Epithelial cell of proximal tubule (primary cell): ENCODE results near the gene KCNMA1. TPM values are rescaled to one million over a fixed set of nuclear protein-coding genes. Genes with fewer than 3 reads are reported as not detected.

Experiments used
- DNase-seq: peaks from one replicate; pipeline ENCODE4 v3.0.0-alpha.2; 2011; ENCODE audit warnings: low read depth
- H3K4me3 ChIP-seq: 2 replicates; pipeline ENCODE4 v1.5.1; 2011; ENCODE audit warnings: low read depth, mild to moderate bottlenecking, low read length
- CTCF ChIP-seq: conservative IDR thresholded peaks from 2 replicates; pipeline ENCODE4 v1.5.1; 2012; ENCODE audit warnings: low read depth, mild to moderate bottlenecking, low read length
- total RNA-seq: library from RNA; depleted of rRNA; stranded (reverse); fragments of >200 nt; gene quantifications from 2 replicates; pipeline ENCODE4 v1.2.3, GENCODE V29; 2015

KCNMA1 gene
- total RNA-seq, 1 donor from 2014 or later, result 12.5 TPM

DNA sequence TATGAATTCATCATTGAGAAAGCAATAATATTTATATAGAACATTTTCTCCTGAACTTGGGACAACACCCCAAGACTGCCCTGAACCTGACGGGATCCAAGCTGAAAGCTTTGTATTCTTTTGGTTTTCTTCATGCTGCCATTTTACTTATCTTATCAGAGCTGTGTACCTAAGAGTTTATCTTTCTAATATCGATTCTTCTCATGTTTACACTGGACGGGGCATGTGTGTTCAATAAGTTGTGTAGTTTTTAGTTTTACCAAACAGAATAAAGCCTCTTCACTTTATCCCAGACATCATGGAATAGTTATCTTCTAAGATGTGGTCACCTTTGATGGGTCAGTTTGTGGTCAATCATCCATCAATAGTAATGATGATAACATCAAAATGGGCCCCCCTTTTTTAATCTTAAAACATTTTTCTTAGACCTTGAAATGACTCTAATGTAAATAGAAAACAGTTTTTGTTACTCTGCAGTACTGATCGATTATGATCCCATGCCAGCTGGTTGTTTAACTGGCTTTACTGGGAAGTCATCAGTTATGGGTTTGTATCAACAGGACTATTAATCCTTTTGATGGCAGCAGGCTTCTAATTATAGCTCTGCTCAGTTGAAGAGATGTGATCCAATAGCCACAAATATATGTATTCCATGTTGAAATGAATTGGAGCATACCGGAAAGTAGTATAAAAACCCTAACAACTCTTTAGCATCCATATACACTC lies 446.1 kb downstream of the KCNMA1 start:
- TF ChIP-seq CTCF, result no peak
- no peak for DNase-seq
- no peak overlapping the region for H3K4me3 ChIP-seq

DNA sequence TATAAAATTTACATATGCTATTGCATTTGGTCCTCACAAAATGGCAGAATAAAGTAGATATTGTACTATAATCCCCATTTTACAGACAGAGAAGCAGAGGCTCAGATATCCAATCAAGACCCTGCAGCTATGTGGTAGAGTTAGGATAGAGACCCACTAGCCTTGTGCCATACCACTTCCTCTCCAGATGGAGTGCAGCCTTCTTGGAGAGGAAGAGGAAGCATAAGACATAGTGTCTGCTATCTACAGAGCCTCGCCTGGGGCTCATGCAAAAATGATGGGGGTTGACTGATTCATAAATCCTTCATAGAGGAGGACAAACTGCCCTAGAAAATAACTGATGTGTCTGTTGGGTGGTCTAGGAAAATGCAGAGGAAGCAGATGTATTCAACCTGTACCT lies 447.3 kb downstream of the KCNMA1 start:
- no peak overlapping the region for H3K4me3 ChIP-seq
- no peak for DNase-seq
- no peak for TF ChIP-seq CTCF

- TF ChIP-seq CTCF, result no peak
- H3K4me3 ChIP-seq, result no peak overlapping the region
- no peak for DNase-seq
Observed at GRCh38 chr10:77189520-77189919, 448.1 kb downstream of the KCNMA1 start.

DNA sequence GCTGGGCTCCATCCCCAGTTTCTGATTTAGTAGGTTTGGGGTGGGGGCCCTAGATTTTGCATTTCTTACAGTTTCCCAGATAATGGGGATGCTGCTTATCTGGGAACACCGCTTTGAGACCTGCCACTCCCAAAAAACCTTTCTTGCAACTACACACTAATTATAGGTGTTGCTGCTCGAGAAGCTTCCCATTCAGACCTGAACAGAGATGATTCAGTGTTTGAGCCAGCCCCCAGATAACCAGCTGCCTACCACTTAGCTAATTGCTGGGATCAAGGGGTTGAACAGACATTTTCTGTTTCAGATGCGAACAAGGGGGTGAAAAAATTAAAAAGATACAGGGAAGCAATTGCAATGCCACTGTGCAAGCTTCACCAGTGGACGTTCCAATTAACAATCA lies 448.5 kb downstream of the KCNMA1 start:
- no peak for DNase-seq
- no peak for TF ChIP-seq CTCF
- no peak overlapping the region for H3K4me3 ChIP-seq

DNA sequence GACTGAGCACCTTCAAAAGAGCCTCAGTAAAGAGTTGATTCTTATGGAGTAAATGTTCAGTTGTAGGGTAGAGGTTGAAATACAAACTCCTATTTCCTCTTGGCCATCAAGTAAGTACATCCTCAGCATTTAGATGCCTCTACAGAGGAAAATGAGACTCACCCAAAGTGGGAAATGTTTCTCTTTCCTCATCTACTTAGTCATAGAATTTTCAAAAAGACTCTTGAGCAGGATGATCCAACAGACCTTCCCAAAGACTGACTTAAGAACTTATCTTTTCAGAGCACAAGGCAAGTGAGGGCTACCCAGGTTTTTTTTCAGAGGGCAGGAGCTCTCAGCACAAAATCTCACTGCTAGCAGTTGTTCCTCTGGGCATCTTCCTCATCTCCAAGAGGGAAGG lies 449.1 kb downstream of the KCNMA1 start:
- DNase-seq, result no peak
- no peak for TF ChIP-seq CTCF
- H3K4me3 ChIP-seq, result no peak overlapping the region

DNA sequence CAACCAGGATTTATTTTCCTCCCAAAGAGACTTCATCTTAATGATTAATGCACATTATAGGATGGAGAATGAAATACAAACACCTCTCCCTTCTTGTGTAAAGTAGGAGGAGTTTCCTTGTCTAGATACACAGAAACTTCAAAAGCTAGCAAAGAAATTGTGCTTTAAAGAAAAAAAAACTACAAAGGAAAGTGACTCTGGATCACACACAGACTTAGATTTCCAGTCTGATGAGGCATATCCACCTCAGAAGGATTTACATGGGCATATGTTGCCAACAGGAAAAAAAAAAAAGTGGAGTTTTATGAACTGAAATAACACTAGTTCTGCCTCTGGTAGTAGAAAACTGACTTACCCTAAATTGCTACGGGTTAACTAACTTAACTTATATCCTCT lies 449.6 kb downstream of the KCNMA1 start:
- no peak for TF ChIP-seq CTCF
- no peak overlapping the region for H3K4me3 ChIP-seq
- DNase-seq, result no peak

- no peak for TF ChIP-seq CTCF
- no peak for DNase-seq
- no peak overlapping the region for H3K4me3 ChIP-seq
Observed at GRCh38 chr10:77187376-77187999, 450.1 kb downstream of the KCNMA1 start.
